HL-60/S4 treated with phorbol 12-myristate 13-acetate at 8.2 ng/mL for 4 days and 3 days (cell line): ENCODE measurements around the gene ENTPD7.

Experiments used
- in situ Hi-C: fragments of 300-500 bp; cut with MboI; formaldehyde crosslinking; loops from 2 replicates; pipeline ENCODE4 v1.15.0; 2022; ENCODE audit warnings: low sequenced_read_pairs

The ENTPD7 gene

GRCh38 chr10:99633832-99634231 is 25.5 kb upstream of the ENTPD7 start:
- in situ Hi-C loops, result no loop called here

- in situ Hi-C loops, result no loop called here
These were observed 11.6 kb upstream of the ENTPD7 start for GRCh38 chr10:99647601-99648151.

GRCh38 chr10:99648717-99649116 is 10.6 kb upstream of the ENTPD7 start:
- in situ Hi-C loops, result no loop called here

GRCh38 chr10:99652800-99653390 is 6.4 kb upstream of the ENTPD7 start:
- in situ Hi-C loops, result no loop called here

- in situ Hi-C loops, result no loop called here
These were observed 4.7 kb upstream of the ENTPD7 start for GRCh38 chr10:99654390-99655175.

- in situ Hi-C loops, result no loop called here
These were observed 2.9 kb upstream of the ENTPD7 start for GRCh38 chr10:99656199-99657064.

- in situ Hi-C loops, result no loop called here
These were observed 683 bp upstream of the ENTPD7 start for GRCh38 chr10:99658622-99659030.

GRCh38 chr10:99659868-99660366 is 608 bp downstream of the ENTPD7 start:
- in situ Hi-C loops, result no loop called here

GRCh38 chr10:99660662-99661376 is 1.5 kb downstream of the ENTPD7 start:
- in situ Hi-C loops, result no loop called here

GRCh38 chr10:99661377-99661763 is 2.1 kb downstream of the ENTPD7 start:
- in situ Hi-C loops, result no loop called here

- in situ Hi-C loops, result no loop called here
These were observed 6.0 kb downstream of the ENTPD7 start for GRCh38 chr10:99665304-99665703.

GRCh38 chr10:99667108-99667751 is 7.9 kb downstream of the ENTPD7 start:
- in situ Hi-C loops, result no loop called here

- in situ Hi-C loops, result no loop called here
These were observed 12.1 kb downstream of the ENTPD7 start for GRCh38 chr10:99671386-99671785.

- in situ Hi-C loops, result no loop called here
These were observed 13.6 kb downstream of the ENTPD7 start for GRCh38 chr10:99672884-99673283.

- in situ Hi-C loops, result no loop called here
These were observed 14.2 kb downstream of the ENTPD7 start for GRCh38 chr10:99673492-99673891.

- in situ Hi-C loops, result no loop called here
These were observed 15.5 kb downstream of the ENTPD7 start for GRCh38 chr10:99674762-99675161.

GRCh38 chr10:99676426-99676825 is 17.1 kb downstream of the ENTPD7 start:
- in situ Hi-C loops, result no loop called here

GRCh38 chr10:99676895-99677294 is 17.6 kb downstream of the ENTPD7 start:
- in situ Hi-C loops, result no loop called here

GRCh38 chr10:99678921-99679320 is 19.6 kb downstream of the ENTPD7 start:
- in situ Hi-C loops, result no loop called here

GRCh38 chr10:99681553-99681952 is 22.2 kb downstream of the ENTPD7 start:
- in situ Hi-C loops, result no loop called here
